SK-N-SH (cell line): ENCODE results near the gene KBTBD13.

ENCODE experiments used
- CTCF ChIP-seq: fragments of 200-600 bp; sonication (generic); IDR thresholded peaks from 2 replicates; pipeline ENCODE4 v1.6.1; 2017; ENCODE audit warnings: antibody characterized with exemption, mild to moderate bottlenecking, moderate library complexity
- EP300 ChIP-seq, 2 experiments: IDR thresholded peaks; 2 replicates each; pipeline versions ENCODE4 v1.4.0 to v1.6.1; 2012; ENCODE audit warnings: borderline replicate concordance in 1 of 2, low read depth in 1 of 2, low read length in 1 of 2
- FOXM1 ChIP-seq: IDR thresholded peaks from 2 replicates; pipeline ENCODE4 v1.4.0; 2012; ENCODE audit warnings: low read depth, mild to moderate bottlenecking
- GABPA ChIP-seq: IDR thresholded peaks from 2 replicates; pipeline ENCODE4 v1.4.0; 2012; ENCODE audit warnings: low read depth, mild to moderate bottlenecking
- POLR2AphosphoS5 ChIP-seq: IDR thresholded peaks from 2 replicates; pipeline ENCODE4 v1.6.1; 2012; ENCODE audit warnings: low read depth, low read length
- RCOR1 ChIP-seq: fragments of 150-350 bp; IDR thresholded peaks from 2 replicates; pipeline ENCODE4 v1.6.1; 2017; ENCODE audit warnings: antibody characterized with exemption, low read length

GRCh38 chr15:65092911-65093792 is 16.6 kb downstream of the KBTBD13 start:
- no peak for TF ChIP-seq POLR2AphosphoS5
- no peak for TF ChIP-seq CTCF
- no peak for TF ChIP-seq RCOR1
- no peak for TF ChIP-seq FOXM1
- TF ChIP-seq GABPA: no peak
- no peak for TF ChIP-seq EP300 (IDR thresholded peaks at IDR 0.05; ENCODE audit: borderline replicate concordance in 1 of 2, low read depth in 1 of 2, low read length in 1 of 2)
